Liver (tissue), 9 donors: ENCODE measurements around the gene SASH1. TPM values are rescaled to one million over a fixed set of nuclear protein-coding genes. Genes with fewer than 3 reads are reported as not detected.

ENCODE experiments used
- DNase-seq: peaks from one replicate; pipeline ENCODE4 v3.0.0-alpha.2; 2017; ENCODE audit warnings: low spot score
- H3K27ac ChIP-seq, 2 donors: one replicate each; pipeline ENCODE4 v1.7.0; 2013; ENCODE audit warnings: inconsistent platforms in 2 of 2, low read length in 2 of 2, control low read depth in 1 of 2, low read depth in 1 of 2, mild to moderate bottlenecking in 1 of 2
- H3K27me3 ChIP-seq, 4 donors: one replicate each; pipeline versions ENCODE4 v1.6.1 to v1.7.0; 2013; ENCODE audit warnings: low read length in 3 of 4, inconsistent platforms in 1 of 4, mild to moderate bottlenecking in 1 of 4, moderate library complexity in 1 of 4; ENCODE audit not compliant: control insufficient read depth in 4 of 4, insufficient read depth in 4 of 4
- H3K36me3 ChIP-seq, 4 donors: one replicate each; pipeline versions ENCODE4 v1.6.1 to v1.7.0; 2013; ENCODE audit warnings: low read length in 3 of 4, mild to moderate bottlenecking in 3 of 4, low read depth in 1 of 4, moderate library complexity in 1 of 4; ENCODE audit not compliant: control insufficient read depth in 4 of 4, insufficient read depth in 3 of 4
- H3K4me1 ChIP-seq, 4 donors: one replicate each; pipeline versions ENCODE4 v1.6.1 to v1.7.0; 2013; ENCODE audit warnings: low read length in 3 of 4, mild to moderate bottlenecking in 3 of 4, moderate library complexity in 1 of 4; ENCODE audit not compliant: control insufficient read depth in 4 of 4, insufficient read depth in 4 of 4
- H3K4me3 ChIP-seq, 3 donors: one replicate each; pipeline versions ENCODE4 v1.6.1 to v1.7.0; 2013; ENCODE audit warnings: low read length in 3 of 3, control low read depth in 1 of 3, low read depth in 1 of 3, mild to moderate bottlenecking in 1 of 3
- H3K9ac ChIP-seq, 2 donors: one replicate each; pipeline ENCODE4 v1.7.0; 2013; ENCODE audit warnings: low read length in 2 of 2, mild to moderate bottlenecking in 2 of 2, moderate library complexity in 2 of 2, control low read depth in 1 of 2, low read depth in 1 of 2
- H3K9me3 ChIP-seq, 4 donors: one replicate each; pipeline versions ENCODE4 v1.6.1 to v1.7.0; 2013; ENCODE audit warnings: low read length in 3 of 4; ENCODE audit not compliant: control insufficient read depth in 4 of 4
- ATF3 ChIP-seq: IDR thresholded peaks from 2 replicates; pipeline ENCODE4 v1.6.1; 2016; ENCODE audit warnings: antibody characterized with exemption
- CTCF ChIP-seq: fragments of 150-350 bp; IDR thresholded peaks from 2 replicates; pipeline ENCODE4 v1.5.1; 2017; ENCODE audit warnings: improper control_type of control experiment, low read depth, low read length; ENCODE audit not compliant: missing input control
- EGR1 ChIP-seq, 2 donors: IDR thresholded peaks; 2 replicates each; pipeline ENCODE4 v1.6.1; 2016 to 2018; ENCODE audit warnings: antibody characterized with exemption in 2 of 2, low read depth in 2 of 2
- FOXA1 ChIP-seq: IDR thresholded peaks from 2 replicates; pipeline ENCODE4 v1.6.1; 2016; ENCODE audit warnings: antibody characterized with exemption
- FOXA2 ChIP-seq: IDR thresholded peaks from 2 replicates; pipeline ENCODE4 v1.6.1; 2016; ENCODE audit warnings: antibody characterized with exemption
- HNF4A ChIP-seq, 2 donors: conservative IDR thresholded peaks; 2 replicates each; pipeline ENCODE4 v1.6.1; 2016; ENCODE audit warnings: antibody characterized with exemption in 2 of 2, mild to moderate bottlenecking in 2 of 2
- HNF4G ChIP-seq: IDR thresholded peaks from 2 replicates; pipeline ENCODE4 v1.6.1; 2016; ENCODE audit warnings: antibody characterized with exemption
- JUND ChIP-seq, 2 donors: IDR thresholded peaks; 2 replicates each; pipeline ENCODE4 v1.6.1; 2016; ENCODE audit warnings: antibody characterized with exemption in 2 of 2
- MAX ChIP-seq: IDR thresholded peaks from 2 replicates; pipeline ENCODE4 v1.6.1; 2016; ENCODE audit warnings: antibody characterized with exemption
- NR2F2 ChIP-seq: IDR thresholded peaks from 2 replicates; pipeline ENCODE4 v1.6.1; 2016; ENCODE audit warnings: antibody characterized with exemption
- RAD21 ChIP-seq, 2 donors: IDR thresholded peaks; 2 replicates each; pipeline ENCODE4 v1.6.1; 2016; ENCODE audit warnings: antibody characterized with exemption in 2 of 2, mild to moderate bottlenecking in 2 of 2
- RXRA ChIP-seq, 2 donors: IDR thresholded peaks; 2 replicates each; pipeline ENCODE4 v1.6.1; 2017 to 2018; ENCODE audit warnings: antibody characterized with exemption in 2 of 2, mild to moderate bottlenecking in 1 of 2
- SP1 ChIP-seq: IDR thresholded peaks from 2 replicates; pipeline ENCODE4 v1.6.1; 2018; ENCODE audit warnings: antibody characterized with exemption, mild to moderate bottlenecking
- TAF1 ChIP-seq: conservative IDR thresholded peaks from 2 replicates; pipeline ENCODE4 v1.6.1; 2016; ENCODE audit warnings: antibody characterized with exemption, mild to moderate bottlenecking
- YY1 ChIP-seq: IDR thresholded peaks from 2 replicates; pipeline ENCODE4 v1.6.1; 2016; ENCODE audit warnings: antibody characterized with exemption, mild to moderate bottlenecking
- ZBTB33 ChIP-seq: IDR thresholded peaks from 2 replicates; pipeline ENCODE4 v1.6.1; 2016; ENCODE audit warnings: antibody characterized with exemption
- WGBS: extraction: QIAGEN DNeasy Blood & Tissue Kit; methylation state at CpG from one replicate; pipeline ENCODE4 v1.1.7; 2013; 5-methylcytosine and 5-hydroxymethylcytosine counted together
- polyA plus RNA-seq, 2 donors: library from polyadenylated mRNA; stranded (reverse) in 1 of 2; unstranded in 1 of 2; fragments of 200-250 nt in 1 of 2; fragments of >200 nt in 1 of 2; fragmentation: Nextera tagmentation in 1 of 2; extraction: Ambion mirVana in 1 of 2; gene quantifications; one replicate each; pipeline versions ENCODE4 v1.2.1 to v1.2.3, GENCODE V29; 2013 to 2015
- total RNA-seq, 2 donors: library from RNA; depleted of rRNA; stranded (reverse); fragments of >200 nt; gene quantifications; one replicate each; pipeline ENCODE4 v1.2.3, GENCODE V29; 2014
- TF ChIP-seq, protein P1 (sequence below): IDR thresholded peaks from 2 replicates; pipeline ENCODE4 v1.6.1; 2016; ENCODE audit warnings: antibody characterized with exemption, mild to moderate bottlenecking
- donor health status: healthy.
- donor health status: healthy.
- donor health status: healthy.
- donor health status: healthy.
- donor health status: healthy.

SASH1 gene
- total and polyA plus RNA-seq, 4 donors = 3.5 to 16.4 (median 7.6) TPM

DNA sequence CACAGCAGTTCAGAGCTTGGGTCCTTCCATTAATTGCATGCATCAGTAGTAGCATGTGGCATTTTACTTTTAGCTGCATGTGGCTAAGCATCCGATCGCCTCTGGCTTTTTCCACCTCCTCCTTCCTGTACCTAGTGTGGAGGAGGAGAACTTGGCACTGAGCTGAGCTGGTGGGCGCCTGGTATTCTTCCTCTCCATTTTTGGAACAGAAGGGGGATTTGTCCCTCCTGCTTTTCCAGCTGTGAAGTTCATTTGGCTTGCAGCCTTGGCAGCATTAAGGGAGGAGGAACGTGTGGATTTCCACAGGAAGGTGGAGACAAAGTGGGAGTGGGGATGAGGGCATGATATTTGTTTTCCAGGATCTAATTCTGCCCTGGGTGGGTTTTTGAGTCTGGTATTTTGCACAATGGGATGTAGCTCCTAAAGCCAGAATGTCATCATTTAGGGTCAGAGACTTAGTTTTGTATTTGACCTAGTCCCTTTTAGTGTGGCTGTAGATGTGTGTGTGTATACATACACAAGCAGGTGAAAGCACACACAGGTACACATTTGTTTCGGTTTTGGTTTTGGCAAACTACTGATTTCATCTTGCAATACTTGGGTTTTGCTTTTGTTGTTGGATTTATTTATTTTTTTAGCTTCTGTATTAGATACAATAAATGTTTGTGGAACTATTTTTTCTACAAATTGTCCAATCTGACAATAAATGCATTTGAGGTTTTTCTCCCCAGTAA is 90.0 kb downstream of the SASH1 start (continued):
- TF ChIP-seq RAD21 (IDR thresholded peaks at IDR 0.05) = no peak

DNA sequence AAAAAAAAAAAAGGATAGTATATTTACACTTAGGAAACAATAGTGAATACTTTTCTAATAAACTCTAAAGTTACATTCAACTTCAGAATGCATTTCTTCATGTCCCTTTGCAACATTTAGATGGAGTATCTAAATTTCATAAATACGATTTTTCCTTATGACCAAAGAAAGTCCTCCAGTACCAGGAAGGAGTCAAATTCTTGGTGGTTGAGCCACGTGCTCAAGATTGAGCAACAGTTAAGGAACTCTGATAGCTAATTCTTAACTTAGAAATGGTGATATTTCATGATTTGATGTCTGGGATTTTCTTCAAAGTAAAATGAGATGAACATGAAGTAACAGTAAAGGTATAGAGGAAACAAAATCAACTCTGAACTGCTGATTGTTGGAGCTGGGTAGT is 92.7 kb downstream of the SASH1 start:
- no peak for DNase-seq
- Histone ChIP-seq H3K4me1 (peaks cover 2 to 15% (median 8%) of the 10 kb centered on the region in 4 donors), H3K27me3 (no peaks in the 10 kb centered on the region), H3K4me3 (no peak overlapping the region), H3K9ac (no peak overlapping the region), H3K9me3 (no peaks in the 10 kb centered on the region), H3K27ac (no peak overlapping the region), H3K36me3 (no peaks in the 10 kb centered on the region)
- TF ChIP-seq RAD21 (IDR thresholded peaks at IDR 0.05) (no peak), ATF3 (no peak), EGR1 (IDR thresholded peaks at IDR 0.05; ENCODE audit: low read depth in 2 of 2) (no peak), FOXA1 (no peak), NR2F2 (no peak), CTCF (no peak), HNF4G (no peak), FOXA2 (no peak), MAX (no peak), HNF4A (conservative IDR thresholded peaks at IDR 0.05) (no peak), SP1 (no peak), YY1 (no peak), JUND (IDR thresholded peaks at IDR 0.05) (no peak), TAF1 (no peak), RXRA (IDR thresholded peaks at IDR 0.05) (no peak), ZBTB33 (no peak)
- TF ChIP-seq, protein P1, sequence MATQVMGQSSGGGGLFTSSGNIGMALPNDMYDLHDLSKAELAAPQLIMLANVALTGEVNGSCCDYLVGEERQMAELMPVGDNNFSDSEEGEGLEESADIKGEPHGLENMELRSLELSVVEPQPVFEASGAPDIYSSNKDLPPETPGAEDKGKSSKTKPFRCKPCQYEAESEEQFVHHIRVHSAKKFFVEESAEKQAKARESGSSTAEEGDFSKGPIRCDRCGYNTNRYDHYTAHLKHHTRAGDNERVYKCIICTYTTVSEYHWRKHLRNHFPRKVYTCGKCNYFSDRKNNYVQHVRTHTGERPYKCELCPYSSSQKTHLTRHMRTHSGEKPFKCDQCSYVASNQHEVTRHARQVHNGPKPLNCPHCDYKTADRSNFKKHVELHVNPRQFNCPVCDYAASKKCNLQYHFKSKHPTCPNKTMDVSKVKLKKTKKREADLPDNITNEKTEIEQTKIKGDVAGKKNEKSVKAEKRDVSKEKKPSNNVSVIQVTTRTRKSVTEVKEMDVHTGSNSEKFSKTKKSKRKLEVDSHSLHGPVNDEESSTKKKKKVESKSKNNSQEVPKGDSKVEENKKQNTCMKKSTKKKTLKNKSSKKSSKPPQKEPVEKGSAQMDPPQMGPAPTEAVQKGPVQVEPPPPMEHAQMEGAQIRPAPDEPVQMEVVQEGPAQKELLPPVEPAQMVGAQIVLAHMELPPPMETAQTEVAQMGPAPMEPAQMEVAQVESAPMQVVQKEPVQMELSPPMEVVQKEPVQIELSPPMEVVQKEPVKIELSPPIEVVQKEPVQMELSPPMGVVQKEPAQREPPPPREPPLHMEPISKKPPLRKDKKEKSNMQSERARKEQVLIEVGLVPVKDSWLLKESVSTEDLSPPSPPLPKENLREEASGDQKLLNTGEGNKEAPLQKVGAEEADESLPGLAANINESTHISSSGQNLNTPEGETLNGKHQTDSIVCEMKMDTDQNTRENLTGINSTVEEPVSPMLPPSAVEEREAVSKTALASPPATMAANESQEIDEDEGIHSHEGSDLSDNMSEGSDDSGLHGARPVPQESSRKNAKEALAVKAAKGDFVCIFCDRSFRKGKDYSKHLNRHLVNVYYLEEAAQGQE = no peak
- 76% methylated on average over 2 of the region's 2 CpGs for WGBS
